Heart left ventricle (tissue), 13 donors: Measurements from ENCODE around the gene TRIM71.

Experiments used
- CTCF ChIP-seq, 12 donors: fragments of 200-600 bp; sonication (generic) in 4 of 12; IDR thresholded peaks; one replicate each; pipeline versions ENCODE4 v1.5.0 to v1.8.0; 2018 to 2022; ENCODE audit warnings: antibody characterized with exemption in 12 of 12, mild to moderate bottlenecking in 5 of 12
- POLR2A ChIP-seq, 2 donors: fragments of 450-650 bp; IDR thresholded peaks; one replicate each; pipeline ENCODE4 v1.6.1; 2017; ENCODE audit warnings: antibody characterized with exemption in 2 of 2, mild to moderate bottlenecking in 2 of 2, moderate library complexity in 2 of 2
- donor health status: ischemic (EF 13 %, LVEDD 7.1; RV severe dilation, severe dysfunction).
- donor health status: DM: no; HTN: yes; CAD: no.
- donor health status: DM: no; HTN: no; CAD: no.
- donor health status: ischemic (EF 25% LVEDD 6.9; RV normal size, moderate dysfunction).
- donor health status: ischemic (EF 25% LVEDD 5.7; RV mildly dilated, moderate dysfunction).
- donor health status: ischemic (EF 35%, LVEDD 5.7; RV mildly dilated, moderate dysfunction).
- donor health status: nonischemic (EF 11% LVEDD 7.7; RV severe dilation, severe dysfunction).
- donor health status: DM: yes; HTN: yes; CAD: no.
- donor health status: PGD.
- donor health status: ischemic (EF 29% LVEDD 5.4; RV normal size, mild dysfunction).
- donor health status: nonischemic (EF 23%, LVEDD 6.1; RV moderate dilation, normal function).

DNA sequence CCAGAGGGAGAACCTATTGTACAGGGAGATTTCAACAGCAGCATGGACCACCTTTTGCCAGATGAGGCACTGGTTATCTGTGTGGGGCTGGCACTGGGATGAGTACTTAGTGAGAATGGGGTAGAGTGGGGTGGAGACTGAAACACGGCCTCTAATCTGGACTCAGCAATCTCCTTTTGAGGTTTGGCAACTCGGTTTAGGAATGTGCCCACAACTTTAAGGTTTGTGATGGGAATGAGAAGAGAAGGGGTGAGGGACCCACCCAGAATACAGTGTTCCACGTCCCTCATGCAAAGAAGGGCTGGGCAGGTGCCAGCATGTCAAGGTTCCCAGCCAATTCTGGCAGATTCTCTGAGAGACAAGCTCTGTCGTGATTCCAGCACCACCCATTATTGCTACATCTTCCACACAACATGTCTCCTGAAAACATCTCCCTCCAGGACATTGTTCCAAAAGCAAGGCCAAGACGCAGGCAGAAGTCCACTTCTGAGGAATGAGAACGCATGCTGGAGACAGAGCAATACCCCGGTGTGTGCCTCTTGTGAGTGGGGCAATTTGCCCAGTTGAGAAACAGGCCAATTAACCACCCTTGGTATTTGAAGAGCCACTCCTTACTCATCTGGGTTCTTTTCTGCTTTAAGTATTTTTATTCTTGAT, 96.1 kb downstream of the TRIM71 start:
- no peak for TF ChIP-seq CTCF (IDR thresholded peaks at IDR 0.05)
- TF ChIP-seq POLR2A (IDR thresholded peaks at IDR 0.05) = no peak
